ENCODE results near the gene MSANTD4.
"Not testable (repeated sequence)": the region's sequence is repeated elsewhere in the genome, so short reads cannot be mapped to it uniquely, and the experiment has no call there.

The MSANTD4 gene

DNA sequence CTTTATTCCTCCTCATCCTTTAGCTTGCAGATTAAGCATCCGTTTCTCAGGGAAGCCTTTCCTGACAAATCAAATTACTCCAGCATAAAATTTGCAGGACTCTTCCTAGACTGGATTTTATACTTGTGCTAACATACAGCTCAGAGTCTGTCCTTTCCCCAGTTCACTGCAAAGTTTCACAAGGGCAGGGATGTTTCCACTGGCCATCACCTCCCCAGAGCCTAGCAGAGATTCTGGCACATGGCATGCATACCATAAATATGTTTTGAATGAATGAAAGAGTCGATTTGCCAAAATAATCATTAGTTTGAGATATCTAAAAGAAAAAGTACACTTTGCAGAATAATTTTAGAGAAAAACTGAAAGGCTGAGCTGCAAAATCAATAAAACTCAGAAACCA is 10.6 kb downstream of the MSANTD4 start:
- no peak overlapping the region for H3K4me3 ChIP-seq (ENCODE audit: low read length)
- no peak overlapping the region for H2AK5ac ChIP-seq (ENCODE audit: low read length)
- no peak overlapping the region for H3K56ac ChIP-seq (ENCODE audit: low read length)
- H2BK5ac ChIP-seq (ENCODE audit: low read length), result no peak overlapping the region
- H3K4me1 ChIP-seq (ENCODE audit: control insufficient read depth, low read depth, low read length), result no peaks in the 10 kb centered on the region
- H2BK120ac ChIP-seq (ENCODE audit: low read depth, low read length), result no peak overlapping the region
- no peak overlapping the region for H3K4me2 ChIP-seq (ENCODE audit: low read length)
- H3K18ac ChIP-seq (ENCODE audit: low read length), result no peak overlapping the region
- H3K27ac ChIP-seq (ENCODE audit: low read depth, low read length), result no peak overlapping the region
- H3K4ac ChIP-seq (ENCODE audit: low read depth, low read length), result no peak overlapping the region
- H3K36me3 ChIP-seq (ENCODE audit: control insufficient read depth, insufficient read depth, low read length), result no peaks in the 10 kb centered on the region
- H3K23ac ChIP-seq (ENCODE audit: low read length), result no peak overlapping the region
- H4K8ac ChIP-seq (ENCODE audit: low read depth, low read length), result no peak overlapping the region
- no peaks in the 10 kb centered on the region for H3K27me3 ChIP-seq (ENCODE audit: insufficient read depth, low read length, poor library complexity)
- peaks cover 4% of the 10 kb centered on the region for H3K79me2 ChIP-seq (ENCODE audit: control insufficient read depth, insufficient read depth, low read length)
- no peak overlapping the region for H4K5ac ChIP-seq (ENCODE audit: low read length)
- no peak for DNase-seq
- H2BK15ac ChIP-seq (replicated peaks; ENCODE audit: low read depth), result no peak overlapping the region
- H3K79me1 ChIP-seq (ENCODE audit: low read length), result peaks cover 3% of the 10 kb centered on the region
- no CpG with 5 or more reads among the region's 2 CpGs for WGBS (ENCODE audit: extremely low coverage, insufficient coverage, low lambda C conversion rate)
- H3K9ac ChIP-seq (ENCODE audit: low read length), result no peak overlapping the region

DNA sequence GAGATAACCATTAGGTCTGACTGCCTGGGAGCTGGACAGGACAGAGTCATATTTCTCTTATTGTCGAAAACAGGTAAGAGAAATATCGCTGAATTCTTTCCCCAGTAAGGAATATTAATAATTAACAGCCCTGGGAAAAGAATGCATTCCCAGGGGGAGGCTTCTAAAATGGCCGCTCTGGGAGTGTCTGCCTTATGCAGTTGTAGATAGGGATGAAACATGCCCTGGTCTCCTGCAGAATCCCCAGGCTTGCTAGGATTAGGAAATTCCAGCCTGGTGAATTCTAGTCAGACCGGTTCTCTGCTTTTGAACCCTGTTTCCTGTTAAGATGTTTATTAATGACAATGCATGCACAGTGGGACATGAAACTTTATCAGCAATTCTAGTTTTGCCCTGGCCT is 18.9 kb downstream of the MSANTD4 start:
- H2BK5ac ChIP-seq (ENCODE audit: low read length); H3K18ac ChIP-seq (ENCODE audit: low read length); H3K79me2 ChIP-seq (ENCODE audit: control insufficient read depth, insufficient read depth, low read length); H3K56ac ChIP-seq (ENCODE audit: low read length); H4K8ac ChIP-seq (ENCODE audit: low read depth, low read length); H3K23ac ChIP-seq (ENCODE audit: low read length); H2BK15ac ChIP-seq (replicated peaks; ENCODE audit: low read depth); H2AK5ac ChIP-seq (ENCODE audit: low read length); H4K5ac ChIP-seq (ENCODE audit: low read length); H3K4me2 ChIP-seq (ENCODE audit: low read length); H3K9ac ChIP-seq (ENCODE audit: low read length); H3K27ac ChIP-seq (ENCODE audit: low read depth, low read length); H3K36me3 ChIP-seq (ENCODE audit: control insufficient read depth, insufficient read depth, low read length); H3K79me1 ChIP-seq (ENCODE audit: low read length); H3K4me1 ChIP-seq (ENCODE audit: control insufficient read depth, low read depth, low read length); H3K27me3 ChIP-seq (ENCODE audit: insufficient read depth, low read length, poor library complexity); H2BK120ac ChIP-seq (ENCODE audit: low read depth, low read length); DNase-seq; H3K4me3 ChIP-seq (ENCODE audit: low read length); H3K4ac ChIP-seq (ENCODE audit: low read depth, low read length): not testable (repeated sequence)
- WGBS (ENCODE audit: extremely low coverage, insufficient coverage, low lambda C conversion rate), result no CpG with 5 or more reads among the region's 4 CpGs

DNA sequence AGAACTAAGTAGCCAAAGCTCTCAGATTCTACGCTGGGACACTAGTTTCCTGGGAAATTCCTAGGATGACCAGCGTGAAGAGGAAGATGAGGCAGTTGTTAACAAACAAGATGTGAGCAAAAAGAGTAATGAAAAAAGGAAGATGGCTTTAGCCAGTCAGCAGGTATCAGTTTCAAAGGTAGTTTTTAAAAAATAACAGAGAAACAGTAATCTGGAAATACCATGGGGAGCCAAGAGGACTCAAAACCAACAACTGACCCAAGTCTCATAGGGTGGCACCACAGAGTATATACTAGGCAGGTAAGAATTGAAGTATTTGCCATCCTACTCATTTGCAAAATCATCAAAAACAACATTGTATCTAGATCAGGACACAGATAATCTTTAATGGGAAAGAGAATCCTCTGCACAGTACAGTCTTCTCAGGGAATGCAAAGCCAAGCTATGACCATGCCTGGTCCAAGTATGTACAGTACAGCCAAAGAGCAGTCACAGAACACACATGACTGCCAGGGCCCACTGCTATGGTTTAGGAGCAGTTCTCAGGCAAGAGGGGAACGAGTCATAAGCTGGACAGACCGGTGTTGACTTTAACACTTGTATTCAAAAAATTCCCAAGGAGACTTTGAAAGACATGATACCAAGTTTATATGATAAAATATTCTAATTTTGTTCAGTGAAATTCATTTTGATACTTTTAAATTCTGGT is 20.6 kb downstream of the MSANTD4 start:
- Histone ChIP-seq H3K4me1 (ENCODE audit: control insufficient read depth, low read depth, low read length) (no peaks in the 10 kb centered on the region), H2BK5ac (ENCODE audit: low read length) (no peak overlapping the region), H3K23ac (ENCODE audit: low read length) (no peak overlapping the region), H4K8ac (ENCODE audit: low read depth, low read length) (no peak overlapping the region), H3K4me2 (ENCODE audit: low read length) (no peak overlapping the region), H3K56ac (ENCODE audit: low read length) (no peak overlapping the region), H3K4ac (ENCODE audit: low read depth, low read length) (no peak overlapping the region), H3K79me1 (ENCODE audit: low read length) (peaks cover 2% of the 10 kb centered on the region), H3K27ac (ENCODE audit: low read depth, low read length) (no peak overlapping the region), H2AK5ac (ENCODE audit: low read length) (no peak overlapping the region), H3K9ac (ENCODE audit: low read length) (no peak overlapping the region), H3K18ac (ENCODE audit: low read length) (no peak overlapping the region), H3K4me3 (ENCODE audit: low read length) (no peak overlapping the region), H3K79me2 (ENCODE audit: control insufficient read depth, insufficient read depth, low read length) (peaks cover 1% of the 10 kb centered on the region), H2BK15ac (replicated peaks; ENCODE audit: low read depth) (no peak overlapping the region), H3K36me3 (ENCODE audit: control insufficient read depth, insufficient read depth, low read length) (peaks cover 2% of the 10 kb centered on the region), H3K27me3 (ENCODE audit: insufficient read depth, low read length, poor library complexity) (no peaks in the 10 kb centered on the region), H4K5ac (ENCODE audit: low read length) (no peak overlapping the region), H2BK120ac (ENCODE audit: low read depth, low read length) (no peak overlapping the region)
- no CpG with 5 or more reads among the region's 4 CpGs for whole genome bisulfite sequencing (ENCODE audit: extremely low coverage, insufficient coverage, low lambda C conversion rate)
- no peak for DNase-seq

DNA sequence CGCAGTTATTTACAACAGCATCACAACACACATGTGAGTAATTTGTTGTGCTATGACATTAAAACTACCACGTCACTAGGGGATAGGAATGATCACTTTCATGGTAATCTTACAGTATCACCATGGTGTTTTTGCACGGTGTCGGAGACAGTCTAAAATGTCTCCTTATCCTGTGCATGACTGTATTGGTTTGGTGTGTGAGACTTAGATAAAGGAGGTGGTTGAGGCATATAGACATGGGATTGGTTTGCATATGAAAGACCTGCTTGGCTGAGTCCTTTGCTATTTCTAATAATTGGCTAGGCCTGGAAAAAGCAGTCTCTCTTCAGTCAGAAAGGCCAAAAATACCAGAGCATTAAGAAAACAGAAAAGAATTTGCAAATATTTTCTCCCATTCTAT is 30.2 kb downstream of the MSANTD4 start:
- Histone ChIP-seq H3K9ac (ENCODE audit: low read length) (no peak overlapping the region), H3K4me3 (ENCODE audit: low read length) (no peak overlapping the region), H3K79me1 (ENCODE audit: low read length) (no peaks in the 10 kb centered on the region), H3K79me2 (ENCODE audit: control insufficient read depth, insufficient read depth, low read length) (no peaks in the 10 kb centered on the region), H2BK5ac (ENCODE audit: low read length) (no peak overlapping the region), H3K27ac (ENCODE audit: low read depth, low read length) (no peak overlapping the region), H3K23ac (ENCODE audit: low read length) (no peak overlapping the region), H4K8ac (ENCODE audit: low read depth, low read length) (no peak overlapping the region), H2BK120ac (ENCODE audit: low read depth, low read length) (no peak overlapping the region), H2BK15ac (replicated peaks; ENCODE audit: low read depth) (no peak overlapping the region), H3K36me3 (ENCODE audit: control insufficient read depth, insufficient read depth, low read length) (no peaks in the 10 kb centered on the region), H3K18ac (ENCODE audit: low read length) (no peak overlapping the region), H3K27me3 (ENCODE audit: insufficient read depth, low read length, poor library complexity) (no peaks in the 10 kb centered on the region), H3K4me2 (ENCODE audit: low read length) (no peak overlapping the region), H2AK5ac (ENCODE audit: low read length) (no peak overlapping the region), H3K56ac (ENCODE audit: low read length) (no peak overlapping the region), H3K4me1 (ENCODE audit: control insufficient read depth, low read depth, low read length) (no peaks in the 10 kb centered on the region), H3K4ac (ENCODE audit: low read depth, low read length) (no peak overlapping the region), H4K5ac (ENCODE audit: low read length) (no peak overlapping the region)
- no peak for DNase-seq
- WGBS (ENCODE audit: extremely low coverage, insufficient coverage, low lambda C conversion rate), result no CpG with 5 or more reads among the region's 4 CpGs

DNA sequence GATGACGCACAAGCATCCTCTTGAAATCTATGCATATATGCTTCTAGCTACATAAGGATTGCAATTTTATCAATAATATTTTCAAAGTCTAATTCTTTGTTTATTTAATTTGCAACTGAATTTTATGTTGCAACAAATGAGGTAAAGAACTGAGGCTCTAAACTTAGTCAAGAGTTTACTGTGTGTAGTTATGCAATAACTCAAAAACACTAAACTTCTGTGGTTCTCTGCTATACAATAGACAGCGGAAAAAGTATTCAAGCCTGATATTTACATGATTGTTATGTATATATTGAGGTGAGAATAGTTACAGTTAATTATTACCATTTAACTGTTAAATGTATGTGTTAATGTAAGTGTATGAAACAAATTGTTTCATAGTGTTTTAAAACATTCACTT is 32.9 kb downstream of the MSANTD4 start:
- H3K23ac ChIP-seq (ENCODE audit: low read length), result no peak overlapping the region

DNA sequence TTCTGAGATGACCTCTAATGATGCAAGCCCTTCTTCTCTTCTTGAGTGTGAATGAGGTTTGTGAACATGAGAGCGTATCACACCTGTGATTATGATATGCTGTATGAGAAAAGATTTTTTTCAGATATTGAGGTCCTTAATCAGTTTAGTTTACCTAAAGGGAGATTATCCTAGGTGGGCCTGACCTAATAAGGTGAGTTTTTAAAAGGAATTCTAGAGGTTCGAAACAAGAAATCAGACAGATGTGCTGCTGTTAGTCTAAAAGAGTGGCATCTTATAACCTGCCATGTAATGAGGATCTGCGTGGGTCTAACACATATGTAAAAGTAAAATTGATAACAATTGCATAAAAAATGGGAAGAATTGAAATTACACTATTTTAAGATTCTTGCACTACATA is 33.8 kb downstream of the MSANTD4 start:
- H2BK120ac ChIP-seq (ENCODE audit: low read depth, low read length), result no peak overlapping the region
- H4K8ac ChIP-seq (ENCODE audit: low read depth, low read length), result no peak overlapping the region
- H3K23ac ChIP-seq (ENCODE audit: low read length), result no peak overlapping the region
- H3K4me1 ChIP-seq (ENCODE audit: control insufficient read depth, low read depth, low read length), result no peaks in the 10 kb centered on the region
- H4K5ac ChIP-seq (ENCODE audit: low read length), result no peak overlapping the region
- no peak overlapping the region for H3K4ac ChIP-seq (ENCODE audit: low read depth, low read length)
- no peak overlapping the region for H3K18ac ChIP-seq (ENCODE audit: low read length)
- WGBS (ENCODE audit: extremely low coverage, insufficient coverage, low lambda C conversion rate), result no CpG with 5 or more reads among the region's 3 CpGs
- no peak overlapping the region for H3K56ac ChIP-seq (ENCODE audit: low read length)
- H3K9ac ChIP-seq (ENCODE audit: low read length), result no peak overlapping the region
- no peaks in the 10 kb centered on the region for H3K36me3 ChIP-seq (ENCODE audit: control insufficient read depth, insufficient read depth, low read length)
- H2BK5ac ChIP-seq (ENCODE audit: low read length), result no peak overlapping the region
- no peaks in the 10 kb centered on the region for H3K79me1 ChIP-seq (ENCODE audit: low read length)
- no peak overlapping the region for H3K4me2 ChIP-seq (ENCODE audit: low read length)
- H2AK5ac ChIP-seq (ENCODE audit: low read length), result no peak overlapping the region
- H3K27me3 ChIP-seq (ENCODE audit: insufficient read depth, low read length, poor library complexity), result no peaks in the 10 kb centered on the region
- H3K4me3 ChIP-seq (ENCODE audit: low read length), result no peak overlapping the region
- H2BK15ac ChIP-seq (replicated peaks; ENCODE audit: low read depth), result no peak overlapping the region
- DNase-seq, result no peak
- H3K79me2 ChIP-seq (ENCODE audit: control insufficient read depth, insufficient read depth, low read length), result no peaks in the 10 kb centered on the region
- H3K27ac ChIP-seq (ENCODE audit: low read depth, low read length), result no peak overlapping the region

More for the DNA sequence above, 32.9 kb downstream of the MSANTD4 start:
- Histone ChIP-seq H3K4me2 (ENCODE audit: low read length) (no peak overlapping the region), H3K27me3 (ENCODE audit: insufficient read depth, low read length, poor library complexity) (no peaks in the 10 kb centered on the region), H2BK5ac (ENCODE audit: low read length) (no peak overlapping the region), H3K9ac (ENCODE audit: low read length) (no peak overlapping the region), H2AK5ac (ENCODE audit: low read length) (no peak overlapping the region), H3K56ac (ENCODE audit: low read length) (no peak overlapping the region), H3K4me1 (ENCODE audit: control insufficient read depth, low read depth, low read length) (no peaks in the 10 kb centered on the region), H3K79me1 (ENCODE audit: low read length) (no peaks in the 10 kb centered on the region), H2BK15ac (replicated peaks; ENCODE audit: low read depth) (no peak overlapping the region), H3K36me3 (ENCODE audit: control insufficient read depth, insufficient read depth, low read length) (no peaks in the 10 kb centered on the region), H4K8ac (ENCODE audit: low read depth, low read length) (no peak overlapping the region), H3K18ac (ENCODE audit: low read length) (no peak overlapping the region), H4K5ac (ENCODE audit: low read length) (no peak overlapping the region), H3K4ac (ENCODE audit: low read depth, low read length) (no peak overlapping the region), H3K4me3 (ENCODE audit: low read length) (no peak overlapping the region), H2BK120ac (ENCODE audit: low read depth, low read length) (no peak overlapping the region), H3K27ac (ENCODE audit: low read depth, low read length) (no peak overlapping the region), H3K79me2 (ENCODE audit: control insufficient read depth, insufficient read depth, low read length) (no peaks in the 10 kb centered on the region)
- WGBS (ENCODE audit: extremely low coverage, insufficient coverage, low lambda C conversion rate), result no CpG with 5 or more reads among the region's 2 CpGs
- no peak for DNase-seq
